HG03039 (cell line): ENCODE data around the gene DPY19L3.
"Not testable (repeated sequence)": the region's sequence is repeated elsewhere in the genome, so short reads cannot be mapped to it uniquely, and the experiment has no call there.

Experiments used
- ATAC-seq: cut with Tn5 transposase; IDR thresholded peaks from one replicate; pipeline ENCODE4 v1.9.1; 2021; ENCODE audit warnings: mild to moderate bottlenecking, moderate library complexity; ENCODE audit not compliant: unreplicated experiment

The DPY19L3 gene

DNA sequence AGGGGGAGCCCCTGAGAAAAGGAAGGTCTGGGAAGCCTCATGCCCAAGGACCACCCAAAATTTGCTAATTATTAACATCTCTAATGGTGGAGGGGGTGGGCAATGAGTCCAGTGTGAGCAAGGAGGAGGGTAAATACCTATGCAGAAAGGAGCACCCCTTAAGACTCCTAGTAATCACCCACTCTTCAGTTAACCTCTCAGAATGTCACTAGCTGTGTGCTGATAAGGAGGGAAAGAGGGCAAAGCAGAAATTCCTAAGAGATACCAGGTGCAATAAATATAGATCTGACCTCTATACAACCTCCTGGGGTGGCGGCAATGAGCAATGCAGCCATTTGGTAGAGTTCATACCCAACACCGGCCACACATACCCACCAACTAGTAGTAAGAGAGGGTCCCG lies 12.7 kb upstream of the DPY19L3 start:
- ATAC-seq, result no peak

- ATAC-seq, result no peak
Observed at GRCh38 chr19:32396046-32396652, 9.4 kb upstream of the DPY19L3 start.

GRCh38 chr19:32397671-32398101 lies 7.9 kb upstream of the DPY19L3 start:
- no peak for ATAC-seq

- no peak for ATAC-seq
Observed at GRCh38 chr19:32401992-32402391, 3.6 kb upstream of the DPY19L3 start.

GRCh38 chr19:32403291-32403995 lies 2.1 kb upstream of the DPY19L3 start:
- no peak for ATAC-seq

DNA sequence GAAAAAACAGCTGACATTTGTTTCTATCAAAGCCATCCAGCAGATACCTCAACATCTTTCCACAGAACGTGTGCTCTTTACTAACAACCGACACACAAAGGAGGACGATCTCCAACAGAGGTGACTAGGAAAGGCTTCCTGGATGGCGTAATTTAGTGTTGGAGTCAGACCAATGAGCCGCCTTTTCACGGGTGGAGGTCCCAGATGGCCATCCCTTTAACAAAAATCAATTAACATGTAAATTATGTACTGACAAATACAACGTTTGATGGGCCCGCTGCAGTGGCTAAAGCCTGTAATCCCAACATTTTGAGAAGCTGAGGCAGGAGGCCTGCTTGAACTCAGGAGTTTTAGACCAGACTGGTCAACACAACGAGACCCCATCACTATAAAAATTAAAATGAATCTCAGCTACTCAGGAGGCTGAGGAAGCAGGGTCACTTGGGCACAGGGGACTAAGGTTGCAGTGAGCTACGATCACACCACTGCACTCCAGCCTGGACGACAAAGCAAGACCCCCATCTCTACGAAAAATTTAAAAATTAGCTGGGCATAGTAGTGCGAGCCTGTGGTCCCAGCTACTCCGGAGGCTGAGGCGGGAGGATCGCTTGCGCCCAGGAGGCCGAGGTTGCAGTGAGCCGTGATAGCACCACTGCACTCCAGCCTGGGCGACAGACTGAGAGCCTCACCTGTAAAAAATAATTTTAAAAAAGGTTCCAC lies 1.2 kb upstream of the DPY19L3 start:
- no peak for ATAC-seq

DNA sequence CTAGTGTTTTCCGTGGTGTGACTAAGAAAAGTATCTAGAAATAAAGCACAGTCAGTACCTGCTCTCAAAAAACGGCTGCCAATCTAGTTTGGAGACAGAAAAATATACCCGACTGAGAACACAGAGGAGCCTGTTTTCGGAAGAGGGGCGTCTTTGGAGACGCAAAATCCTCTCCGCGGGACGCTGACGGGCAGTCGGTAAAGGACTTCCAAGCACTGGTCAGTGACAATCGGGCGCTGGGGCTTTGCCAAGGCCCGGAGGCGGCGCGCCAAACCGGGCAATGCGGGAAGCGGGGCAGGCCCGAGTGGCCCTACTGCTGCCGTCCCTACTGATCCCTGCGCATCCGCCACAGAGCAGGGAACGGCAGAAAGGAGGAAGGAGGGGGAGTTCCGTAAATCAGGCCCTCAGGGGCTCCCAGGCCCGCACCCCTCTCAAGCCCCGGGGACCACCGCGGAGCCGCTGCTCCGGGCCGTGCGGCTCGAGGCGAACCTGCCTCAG lies 588 bp upstream of the DPY19L3 start:
- peak; percentile 15 for ATAC-seq

GRCh38 chr19:32406161-32407003 lies 812 bp downstream of the DPY19L3 start:
- ATAC-seq, result no peak

DNA sequence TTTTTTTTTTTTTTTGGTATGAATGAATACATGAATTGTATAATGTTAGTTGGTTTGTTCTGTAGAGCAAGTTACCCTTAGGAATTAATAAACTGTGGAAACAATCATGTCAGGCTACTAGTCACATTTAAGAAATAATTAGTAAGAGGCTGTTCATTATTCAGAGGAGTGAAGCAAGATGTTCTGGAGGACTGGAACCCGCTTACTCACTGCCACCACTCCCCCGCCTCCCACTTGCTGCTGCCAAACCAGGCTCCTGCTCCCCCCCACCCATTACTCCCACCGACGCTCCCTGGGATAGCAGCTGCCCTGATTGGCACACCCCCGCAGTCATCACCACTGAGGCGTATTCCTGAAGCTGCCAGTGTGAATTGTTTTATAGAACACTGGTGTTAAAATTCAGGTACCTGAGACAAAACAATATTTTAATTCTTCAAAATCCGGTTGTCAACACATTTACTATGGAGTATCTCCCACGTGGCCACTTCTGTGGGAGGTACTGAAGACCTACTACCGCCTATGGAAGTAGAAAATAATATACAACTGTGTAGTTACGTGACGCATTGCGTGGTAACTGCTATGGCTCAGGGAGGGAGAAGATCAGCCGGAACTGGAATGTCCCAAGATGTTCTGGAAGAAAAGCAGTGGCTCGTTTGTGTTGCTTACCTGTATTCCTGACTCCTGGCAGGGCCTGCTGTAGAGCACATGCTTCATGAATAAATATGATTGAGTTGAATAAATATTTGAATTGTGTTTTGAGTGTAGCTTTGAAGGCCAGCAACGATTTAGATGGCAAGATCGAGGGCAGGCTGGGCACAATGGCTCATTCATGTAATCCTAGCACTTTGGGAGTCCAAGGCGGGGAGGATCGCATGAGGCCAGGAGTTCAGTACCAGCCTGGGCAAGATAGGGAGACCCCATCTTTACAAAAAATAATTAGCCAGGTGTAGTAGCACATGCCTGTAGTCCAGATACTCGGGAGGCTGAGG lies 1.7 kb downstream of the DPY19L3 start:
- no peak for ATAC-seq

- ATAC-seq, result no peak
Observed at GRCh38 chr19:32415246-32415645, 9.7 kb downstream of the DPY19L3 start.

DNA sequence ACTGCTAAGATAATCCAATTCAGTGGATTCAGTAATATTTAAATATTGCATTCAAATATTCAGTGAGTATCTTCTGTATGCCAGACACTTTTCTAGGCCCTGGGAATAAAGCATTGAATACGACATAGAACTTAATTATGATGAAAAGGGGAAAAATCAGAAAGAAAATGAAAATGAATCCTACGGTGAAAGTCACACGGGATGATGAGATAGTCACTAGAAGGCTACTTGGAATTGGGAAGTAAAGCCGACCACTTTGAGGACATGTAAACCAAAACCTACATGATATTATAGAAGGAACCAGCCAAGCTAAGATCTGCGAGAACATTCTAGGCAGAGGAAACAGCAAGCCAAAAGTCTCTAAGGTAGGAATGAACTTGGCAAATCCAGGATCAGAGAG lies 10.1 kb downstream of the DPY19L3 start:
- ATAC-seq, result no peak

GRCh38 chr19:32416749-32417456 lies 11.3 kb downstream of the DPY19L3 start:
- ATAC-seq, result no peak

GRCh38 chr19:32418155-32418554 lies 12.6 kb downstream of the DPY19L3 start:
- no peak for ATAC-seq

GRCh38 chr19:32421589-32422361 lies 16.2 kb downstream of the DPY19L3 start:
- ATAC-seq, result no peak

DNA sequence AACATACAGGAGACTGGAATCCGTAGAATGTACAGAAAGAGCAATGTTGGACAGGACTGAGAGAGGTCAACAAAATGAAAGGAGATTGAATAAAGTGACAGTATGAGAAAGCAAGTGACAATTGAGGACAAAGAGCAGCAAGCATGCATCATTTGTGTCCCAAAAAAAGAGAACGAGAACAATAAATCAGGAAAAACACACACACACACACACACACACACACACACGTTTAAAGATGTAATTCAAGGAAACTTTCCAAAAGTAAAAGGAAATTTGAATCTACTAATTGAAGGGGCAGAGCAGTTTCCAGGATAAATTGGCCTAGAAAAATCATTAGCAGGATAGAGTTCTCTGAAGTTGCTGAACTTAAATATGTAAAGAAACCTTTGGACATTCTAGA lies 16.9 kb downstream of the DPY19L3 start:
- no peak for ATAC-seq

- not testable (repeated sequence) for ATAC-seq
Observed at GRCh38 chr19:32423944-32424343, 18.4 kb downstream of the DPY19L3 start.

- no peak for ATAC-seq
Observed at GRCh38 chr19:32427536-32427935, 22.0 kb downstream of the DPY19L3 start.

DNA sequence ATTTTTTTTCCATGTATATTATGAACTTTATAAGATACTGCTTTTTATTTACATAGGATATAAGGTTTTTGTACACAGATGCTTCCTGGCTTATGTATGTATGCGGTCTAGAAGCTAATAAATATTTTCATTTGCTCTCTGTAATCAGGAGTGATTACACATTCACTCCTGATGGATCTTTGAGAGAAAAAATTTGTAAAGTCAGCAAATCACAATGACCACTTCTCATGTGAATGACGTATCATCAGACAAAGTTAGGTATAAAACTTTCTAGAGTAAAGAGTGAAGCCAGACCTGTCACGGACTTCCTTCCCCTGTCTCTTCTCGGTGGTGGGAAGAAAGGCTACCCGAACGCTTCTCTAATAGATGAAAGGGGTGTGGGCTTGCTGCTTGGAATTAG lies 31.1 kb downstream of the DPY19L3 start:
- no peak for ATAC-seq
